GM12801 (cell line): Measurements from ENCODE around the gene GRIK4.

Experiments used
- CTCF ChIP-seq: IDR thresholded peaks from one replicate; pipeline ENCODE4 v1.5.1; 2011; ENCODE audit warnings: control low read depth; ENCODE audit not compliant: insufficient read length; ENCODE audit errors: extremely low read depth

GRIK4 gene

GRCh38 chr11:120859552-120860295 is 348.2 kb downstream of the GRIK4 start:
- no peak for TF ChIP-seq CTCF

- TF ChIP-seq CTCF, result no peak
Measured at GRCh38 chr11:120863359-120863758, 351.8 kb downstream of the GRIK4 start.

- no peak for TF ChIP-seq CTCF
Measured at GRCh38 chr11:120867024-120867423, 355.5 kb downstream of the GRIK4 start.

- no peak for TF ChIP-seq CTCF
Measured at GRCh38 chr11:120867531-120867930, 356.0 kb downstream of the GRIK4 start.

- TF ChIP-seq CTCF, result no peak
Measured at GRCh38 chr11:120867988-120868387, 356.4 kb downstream of the GRIK4 start.

GRCh38 chr11:120869097-120869496 is 357.5 kb downstream of the GRIK4 start:
- TF ChIP-seq CTCF, result no peak

GRCh38 chr11:120869516-120870011 is 358.0 kb downstream of the GRIK4 start:
- TF ChIP-seq CTCF, result no peak
